Lower leg skin (tissue), 4 donors: ENCODE results near the gene THBS3. TPM values are rescaled to one million over a fixed set of nuclear protein-coding genes. Genes with fewer than 3 reads are reported as not detected.
"Not testable (repeated sequence)": the region's sequence is repeated elsewhere in the genome, so short reads cannot be mapped to it uniquely, and the experiment has no call there.

Experiments used
- DNase-seq, 2 donors: peaks; one replicate each; pipeline ENCODE4 v3.0.0-alpha.2; 2019; ENCODE audit warnings: low spot score in 2 of 2
- H3K4me3 ChIP-seq: fragments of 200-600 bp; sonication (generic); 2 replicates; pipeline ENCODE4 v1.5.1; 2017; ENCODE audit warnings: mild to moderate bottlenecking, low read depth; ENCODE audit not compliant: poor library complexity, severe bottlenecking
- POLR2A ChIP-seq, 2 donors: fragments of 450-650 bp; IDR thresholded peaks; one replicate each; pipeline ENCODE4 v1.6.1; 2016 to 2017; ENCODE audit warnings: antibody characterized with exemption in 2 of 2, mild to moderate bottlenecking in 1 of 2, moderate library complexity in 1 of 2
- WGBS, 2 donors: methylation state at CpG; one replicate each; pipeline ENCODE4 v1.1.5; 2018; 5-methylcytosine and 5-hydroxymethylcytosine counted together
- intact Hi-C: fragments of 100-400 bp; cut with DNase I; formaldehyde crosslinking; loops from one replicate; pipeline ENCODE4 v1.15.0; 2023; ENCODE audit warnings: low total_unique reads
- total RNA-seq, 4 donors: library from RNA; depleted of rRNA; stranded (reverse); fragments of >200 nt; gene quantifications; one replicate each; pipeline ENCODE4 v1.1.0, GENCODE V29; 2016
- TF ChIP-seq, protein P1 (sequence below), 3 donors: fragments of 450-650 bp; IDR thresholded peaks; one replicate each; pipeline ENCODE4 v1.5.1; 2016; ENCODE audit warnings: antibody characterized with exemption in 3 of 3, mild to moderate bottlenecking in 3 of 3, moderate library complexity in 2 of 3

THBS3 gene
- total RNA-seq, 4 donors from 2014 or later = 15.6 to 26.6 (median 20.2) TPM

- no peak for TF ChIP-seq POLR2A (IDR thresholded peaks at IDR 0.05)
- TF ChIP-seq, protein P1, sequence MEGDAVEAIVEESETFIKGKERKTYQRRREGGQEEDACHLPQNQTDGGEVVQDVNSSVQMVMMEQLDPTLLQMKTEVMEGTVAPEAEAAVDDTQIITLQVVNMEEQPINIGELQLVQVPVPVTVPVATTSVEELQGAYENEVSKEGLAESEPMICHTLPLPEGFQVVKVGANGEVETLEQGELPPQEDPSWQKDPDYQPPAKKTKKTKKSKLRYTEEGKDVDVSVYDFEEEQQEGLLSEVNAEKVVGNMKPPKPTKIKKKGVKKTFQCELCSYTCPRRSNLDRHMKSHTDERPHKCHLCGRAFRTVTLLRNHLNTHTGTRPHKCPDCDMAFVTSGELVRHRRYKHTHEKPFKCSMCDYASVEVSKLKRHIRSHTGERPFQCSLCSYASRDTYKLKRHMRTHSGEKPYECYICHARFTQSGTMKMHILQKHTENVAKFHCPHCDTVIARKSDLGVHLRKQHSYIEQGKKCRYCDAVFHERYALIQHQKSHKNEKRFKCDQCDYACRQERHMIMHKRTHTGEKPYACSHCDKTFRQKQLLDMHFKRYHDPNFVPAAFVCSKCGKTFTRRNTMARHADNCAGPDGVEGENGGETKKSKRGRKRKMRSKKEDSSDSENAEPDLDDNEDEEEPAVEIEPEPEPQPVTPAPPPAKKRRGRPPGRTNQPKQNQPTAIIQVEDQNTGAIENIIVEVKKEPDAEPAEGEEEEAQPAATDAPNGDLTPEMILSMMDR (IDR thresholded peaks at IDR 0.05) = no peak
- 88% methylated on average over 16 to 26 of the region's 26 CpGs for WGBS, 2 donors
- no peak overlapping the region for H3K4me3 ChIP-seq
- no peak for DNase-seq
- intact Hi-C loops = no loop called here
These were observed 40.2 kb upstream of the THBS3 start for GRCh38 chr1:155247667-155248553.

DNA sequence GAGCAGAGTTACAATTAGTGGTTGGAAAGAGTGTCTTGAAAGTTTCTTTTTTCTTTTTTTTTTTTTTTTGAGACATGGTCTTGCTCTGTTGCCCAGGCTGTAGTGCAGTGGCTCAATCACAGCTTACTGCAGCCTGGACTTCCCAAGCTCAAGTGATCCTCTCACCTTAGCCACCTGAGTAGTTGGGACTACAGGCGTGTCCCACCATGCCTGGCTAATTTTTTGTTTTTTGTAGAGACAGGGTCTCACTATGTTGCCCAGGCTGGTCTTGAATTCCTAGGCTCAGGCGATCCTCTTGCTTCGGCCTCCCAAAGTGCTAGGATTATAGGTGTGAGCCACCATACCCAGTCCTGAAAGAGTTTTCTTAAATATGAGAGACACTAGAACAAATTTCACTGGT is 39.1 kb upstream of the THBS3 start:
- intact Hi-C loops, H3K4me3 ChIP-seq, DNase-seq: not testable (repeated sequence)
- whole genome bisulfite sequencing, 2 donors = 89 to 95% methylated on average over 3 of the region's 3 CpGs

DNA sequence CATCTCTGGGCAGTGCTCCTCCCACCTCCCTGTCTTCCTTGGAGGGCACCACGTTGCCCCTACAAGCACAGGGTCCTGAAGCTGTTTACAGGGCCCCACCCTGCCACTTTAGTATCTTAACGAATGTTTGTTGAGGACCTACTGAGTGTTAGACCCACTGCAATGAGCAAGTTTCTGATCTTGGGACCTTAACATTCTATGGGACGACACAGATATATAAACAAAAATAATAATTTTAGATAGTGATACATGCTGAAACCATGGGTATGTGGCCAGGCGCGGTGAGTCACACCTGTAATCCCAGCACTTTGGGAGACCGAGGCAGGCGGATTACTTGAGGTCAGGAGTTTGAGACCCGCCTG is 37.4 kb upstream of the THBS3 start:
- WGBS, 2 donors = 62 to 63% methylated on average over 8 of the region's 8 CpGs

GRCh38 chr1:155244368-155245162 is 36.9 kb upstream of the THBS3 start:
- TF ChIP-seq, protein P1 (IDR thresholded peaks at IDR 0.05) = peak in 2 of 3 donors; percentile 75 to 98
- peak in 1 of 2 donors; percentile 78 for TF ChIP-seq POLR2A (IDR thresholded peaks at IDR 0.05)
- WGBS, 2 donors = 0 to 1% methylated on average over 53 of the region's 53 CpGs
- peak overlapping the region; percentile 24 for H3K4me3 ChIP-seq
- peak; percentile 98 to 99 for DNase-seq
- intact Hi-C loops = no loop called here

More for the DNA sequence above, 37.4 kb upstream of the THBS3 start:
- TF ChIP-seq, protein P1 (IDR thresholded peaks at IDR 0.05) = no peak
- TF ChIP-seq POLR2A (IDR thresholded peaks at IDR 0.05) = no peak
- H3K4me3 ChIP-seq = no peak overlapping the region
- intact Hi-C loops = no loop called here
- DNase-seq = no peak

- no peak for DNase-seq
- TF ChIP-seq POLR2A (IDR thresholded peaks at IDR 0.05) = no peak
- TF ChIP-seq, protein P1 (IDR thresholded peaks at IDR 0.05) = no peak
- 54 to 56% methylated on average over 3 of the region's 3 CpGs for WGBS, 2 donors
- intact Hi-C loops = no loop called here
- H3K4me3 ChIP-seq = no peak overlapping the region
These were observed 35.2 kb upstream of the THBS3 start for GRCh38 chr1:155242805-155243358.

DNA sequence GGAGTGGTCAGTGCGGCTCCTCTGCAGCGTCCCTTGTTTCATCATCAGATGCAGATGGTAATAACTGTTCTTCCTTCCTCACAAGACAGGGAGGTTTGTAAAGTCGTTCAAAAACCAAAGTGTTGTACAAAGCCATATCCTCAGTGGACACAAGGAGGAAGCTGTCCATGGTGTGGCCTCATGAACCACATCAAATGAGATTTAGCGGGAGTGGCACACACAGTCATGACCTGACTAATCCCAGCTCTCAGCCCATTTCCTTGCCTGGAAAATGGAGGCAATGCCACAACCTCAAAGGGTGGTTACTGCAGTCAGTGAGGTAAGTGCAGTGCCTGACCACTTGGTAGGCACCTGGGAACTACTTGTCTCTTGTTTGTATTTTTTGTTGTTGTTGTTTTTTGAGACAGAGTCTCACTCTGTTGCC is 34.2 kb upstream of the THBS3 start:
- DNase-seq = no peak
- 61 to 71% methylated on average over 4 of the region's 4 CpGs for WGBS, 2 donors
- no peak overlapping the region for H3K4me3 ChIP-seq
- no peak for TF ChIP-seq POLR2A (IDR thresholded peaks at IDR 0.05)
- TF ChIP-seq, protein P1 (IDR thresholded peaks at IDR 0.05) = no peak
- intact Hi-C loops = no loop called here
